GM12873 (cell line): ENCODE data around the gene CHSY1.

Source experiments
- TF ChIP-seq, protein P1 (sequence below): IDR thresholded peaks from 2 replicates; pipeline ENCODE4 v1.5.1; 2012; ENCODE audit warnings: low read depth, mild to moderate bottlenecking, moderate library complexity, low read length, control low read depth; ENCODE audit not compliant: insufficient read depth; ENCODE audit errors: missing control alignments

Gene CHSY1

GRCh38 chr15:101156509-101157159 is 95.2 kb downstream of the CHSY1 start:
- TF ChIP-seq, protein P1, sequence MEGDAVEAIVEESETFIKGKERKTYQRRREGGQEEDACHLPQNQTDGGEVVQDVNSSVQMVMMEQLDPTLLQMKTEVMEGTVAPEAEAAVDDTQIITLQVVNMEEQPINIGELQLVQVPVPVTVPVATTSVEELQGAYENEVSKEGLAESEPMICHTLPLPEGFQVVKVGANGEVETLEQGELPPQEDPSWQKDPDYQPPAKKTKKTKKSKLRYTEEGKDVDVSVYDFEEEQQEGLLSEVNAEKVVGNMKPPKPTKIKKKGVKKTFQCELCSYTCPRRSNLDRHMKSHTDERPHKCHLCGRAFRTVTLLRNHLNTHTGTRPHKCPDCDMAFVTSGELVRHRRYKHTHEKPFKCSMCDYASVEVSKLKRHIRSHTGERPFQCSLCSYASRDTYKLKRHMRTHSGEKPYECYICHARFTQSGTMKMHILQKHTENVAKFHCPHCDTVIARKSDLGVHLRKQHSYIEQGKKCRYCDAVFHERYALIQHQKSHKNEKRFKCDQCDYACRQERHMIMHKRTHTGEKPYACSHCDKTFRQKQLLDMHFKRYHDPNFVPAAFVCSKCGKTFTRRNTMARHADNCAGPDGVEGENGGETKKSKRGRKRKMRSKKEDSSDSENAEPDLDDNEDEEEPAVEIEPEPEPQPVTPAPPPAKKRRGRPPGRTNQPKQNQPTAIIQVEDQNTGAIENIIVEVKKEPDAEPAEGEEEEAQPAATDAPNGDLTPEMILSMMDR, result no peak

DNA sequence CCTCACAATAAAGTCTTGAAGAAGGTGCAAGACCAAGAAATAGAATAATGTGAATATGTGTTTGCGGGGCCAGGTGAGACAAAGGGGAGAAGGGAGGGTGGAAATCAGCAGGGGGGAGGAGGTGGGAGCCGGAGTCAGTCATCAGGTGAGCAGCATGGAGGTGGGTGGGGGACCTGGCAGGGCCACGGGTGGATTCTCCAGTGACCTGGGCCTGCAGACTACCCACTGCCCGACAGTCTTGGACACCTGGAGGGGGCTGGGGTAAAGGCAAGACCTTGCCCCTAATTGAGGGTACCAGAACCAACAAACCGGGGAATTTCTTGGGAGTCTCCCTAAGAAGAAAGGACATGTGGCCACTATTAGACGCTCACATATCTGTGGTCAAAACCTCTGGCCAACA is 95.8 kb downstream of the CHSY1 start:
- TF ChIP-seq, protein P1, result no peak

- TF ChIP-seq, protein P1, result no peak
Measured at GRCh38 chr15:101153801-101154656, 97.8 kb downstream of the CHSY1 start.

DNA sequence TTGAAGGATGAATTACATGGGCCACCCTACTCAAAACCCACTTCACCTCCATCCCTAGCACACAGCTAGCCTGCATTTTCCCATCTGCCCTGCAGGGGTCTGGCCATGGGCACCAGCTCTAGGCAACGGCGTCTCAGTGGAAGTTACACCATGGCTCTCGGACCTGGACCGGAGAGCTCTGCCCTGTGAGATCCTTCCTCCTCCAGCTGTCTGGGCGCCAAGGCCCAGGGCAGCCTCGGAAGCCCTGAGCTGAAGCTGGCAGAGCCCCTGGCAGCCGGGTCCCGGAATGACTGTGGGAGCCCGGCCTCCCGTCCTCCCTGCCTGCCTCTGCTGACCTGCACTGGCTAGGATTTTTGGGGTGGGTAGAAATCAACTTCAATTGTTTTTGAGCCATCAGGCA is 98.9 kb downstream of the CHSY1 start:
- TF ChIP-seq, protein P1, result peak; percentile 73

GRCh38 chr15:101151288-101151687 is 100.6 kb downstream of the CHSY1 start:
- TF ChIP-seq, protein P1, result no peak

DNA sequence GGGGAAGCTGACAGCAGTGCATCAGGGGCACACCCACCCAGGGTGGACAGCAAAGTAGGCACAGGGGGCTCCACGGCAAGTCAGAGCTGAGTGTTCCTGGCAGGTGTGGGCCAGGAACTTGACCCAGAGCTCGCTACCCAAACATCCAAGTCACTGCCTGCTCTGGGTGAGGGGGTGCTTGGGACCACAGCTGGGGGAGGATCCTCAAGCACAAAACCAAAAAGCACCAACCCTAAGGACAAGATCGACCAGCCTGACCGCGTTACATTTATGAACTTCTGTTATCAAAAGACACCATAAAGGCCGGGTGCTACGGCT is 101.2 kb downstream of the CHSY1 start:
- TF ChIP-seq, protein P1, result no peak

DNA sequence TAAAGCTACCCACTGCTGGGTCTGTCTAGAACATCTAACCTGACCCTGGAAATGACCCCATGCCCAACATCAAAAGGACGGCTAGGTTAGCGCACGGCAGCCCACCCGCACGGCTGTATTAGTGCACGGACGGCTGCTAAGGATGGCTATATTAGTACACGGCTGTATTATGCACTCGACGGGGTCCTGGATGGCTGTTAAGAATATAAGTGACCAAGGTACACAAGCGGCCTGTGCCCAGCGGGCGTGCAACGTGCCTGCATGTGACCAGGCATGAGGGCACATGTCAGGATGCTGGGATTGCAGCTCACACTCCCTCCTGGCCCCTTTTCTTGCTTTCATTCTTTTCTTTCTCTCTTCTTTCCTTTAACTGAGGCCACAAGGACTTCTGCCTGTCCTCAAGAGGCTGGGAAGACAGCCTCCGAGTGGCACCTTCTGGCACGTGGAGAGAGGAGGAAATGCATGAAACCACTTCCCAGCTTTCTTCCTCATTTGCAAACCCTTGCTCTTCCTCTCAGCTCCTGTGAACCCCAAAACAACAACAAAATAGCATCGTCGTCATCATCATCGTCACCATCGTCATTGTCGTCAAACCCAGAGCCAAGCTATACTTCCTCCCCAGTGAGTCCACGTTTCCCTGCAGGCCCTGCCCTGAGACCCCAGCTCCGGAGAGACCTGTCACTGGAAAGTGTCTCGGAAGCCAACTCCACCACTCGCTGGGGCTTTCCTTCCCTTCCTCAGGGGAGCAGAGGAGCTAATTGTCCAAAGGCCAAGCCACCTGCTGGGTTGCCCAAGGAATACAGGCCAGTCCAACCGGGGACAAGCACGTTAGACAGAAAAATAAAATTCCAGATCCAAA is 101.8 kb downstream of the CHSY1 start:
- TF ChIP-seq, protein P1, result no peak
